HepG2 (cell line): Measurements from ENCODE around the gene PPEF2. TPM values are rescaled to one million over a fixed set of nuclear protein-coding genes. Genes with fewer than 3 reads are reported as not detected.

ENCODE experiments used
- DPF2 ChIP-seq: sonication (generic); formaldehyde crosslinking; IDR thresholded peaks from 2 replicates; pipeline ENCODE4 v1.4.0; 2020; ENCODE audit warnings: mild to moderate bottlenecking, low read depth, missing genetic modification reagents, borderline replicate concordance
- ELF1 ChIP-seq: sonication (generic); formaldehyde crosslinking; IDR thresholded peaks from 2 replicates; pipeline ENCODE4 v1.4.0; 2020; ENCODE audit warnings: missing genetic modification reagents
- GATAD1 ChIP-seq: IDR thresholded peaks from 2 replicates; pipeline ENCODE4 v1.6.1; 2016; ENCODE audit warnings: missing genetic modification reagents, missing compliant biosample characterization
- GATAD2A ChIP-seq: IDR thresholded peaks from 2 replicates; pipeline ENCODE4 v1.6.1; 2016
- HDAC2 ChIP-seq: sonication (generic); formaldehyde crosslinking; IDR thresholded peaks from 2 replicates; pipeline ENCODE4 v1.4.0; 2020; ENCODE audit warnings: missing genetic modification reagents
- KAT7 ChIP-seq: IDR thresholded peaks from 2 replicates; pipeline ENCODE4 v1.6.1; 2018; ENCODE audit warnings: borderline replicate concordance, missing compliant biosample characterization
- MED1 ChIP-seq: sonication (generic); formaldehyde crosslinking; IDR thresholded peaks from 2 replicates; pipeline ENCODE4 v1.4.0; 2020; ENCODE audit warnings: missing genetic modification reagents
- NR2C2 ChIP-seq: sonication (generic); formaldehyde crosslinking; IDR thresholded peaks from 2 replicates; pipeline ENCODE4 v1.4.0; 2020; ENCODE audit warnings: missing genetic modification reagents, mild to moderate bottlenecking, moderate library complexity, borderline replicate concordance
- POLR2AphosphoS5 ChIP-seq: IDR thresholded peaks from 2 replicates; pipeline ENCODE4 v1.6.1; 2012; ENCODE audit warnings: low read depth, low read length
- RBM39 ChIP-seq: fragments of 200-400 bp; formaldehyde crosslinking; IDR thresholded peaks from one replicate; pipeline ENCODE4 v1.6.1; 2018; ENCODE audit warnings: antibody characterized with exemption, mild to moderate bottlenecking, low read depth, low read length; ENCODE audit not compliant: poor library complexity, severe bottlenecking
- RFX3 ChIP-seq: IDR thresholded peaks from 2 replicates; pipeline ENCODE4 v1.6.1; 2016; ENCODE audit warnings: missing biosample characterization, missing genetic modification reagents
- SRY ChIP-seq: sonication (generic); formaldehyde crosslinking; IDR thresholded peaks from 2 replicates; pipeline ENCODE4 v1.8.0; 2022; ENCODE audit warnings: mild to moderate bottlenecking, missing genetic modification reagents
- SSRP1 ChIP-seq: IDR thresholded peaks from 2 replicates; pipeline ENCODE4 v1.6.1; 2016; ENCODE audit warnings: control low read depth
- ZNF264 ChIP-seq: sonication (generic); formaldehyde crosslinking; IDR thresholded peaks from 2 replicates; pipeline ENCODE4 v1.4.0; 2020; ENCODE audit warnings: missing genetic modification reagents
- ZNF605 ChIP-seq: sonication (generic); formaldehyde crosslinking; IDR thresholded peaks from 2 replicates; pipeline ENCODE4 v1.8.0; 2022; ENCODE audit warnings: mild to moderate bottlenecking, missing genetic modification reagents
- ZNF614 ChIP-seq: IDR thresholded peaks from 2 replicates; pipeline ENCODE4 v1.6.1; 2018; ENCODE audit warnings: missing biosample characterization, missing genetic modification reagents, inconsistent platforms, borderline replicate concordance
- ZNF749 ChIP-seq: sonication (generic); formaldehyde crosslinking; IDR thresholded peaks from 2 replicates; pipeline ENCODE4 v1.8.0; 2022; ENCODE audit warnings: mild to moderate bottlenecking, missing genetic modification reagents, moderate library complexity, borderline replicate concordance
- ZNF766 ChIP-seq: sonication (generic); formaldehyde crosslinking; IDR thresholded peaks from 2 replicates; pipeline ENCODE4 v1.5.0; 2020; ENCODE audit warnings: missing genetic modification reagents, borderline replicate concordance
- polyA plus RNA-seq, 8 experiments: library from polyadenylated mRNA; depleted of rRNA in 3 of 8; stranded (reverse) in 7 of 8; unstranded in 1 of 8; fragments of >200 nt; fragmentation: Illumina TruSeq in 4 of 8; extraction: Trizol in 4 of 8; gene quantifications; 2 replicates each; pipeline versions ENCODE4 v1.2.1 to v1.2.3, GENCODE V29; 2011 to 2016; ENCODE audit warnings: low read depth in 4 of 8, missing spikeins in 1 of 8, mixed read lengths in 1 of 8; ENCODE audit not compliant: insufficient read depth in 1 of 8
- total RNA-seq, 5 experiments: library from RNA; depleted of rRNA; stranded (reverse); fragments of >200 nt; fragmentation: Illumina TruSeq; extraction: Trizol; gene quantifications; 2 replicates each; pipeline ENCODE4 v1.2.3, GENCODE V29; 2016; ENCODE audit warnings: low read depth in 1 of 5
- TF ChIP-seq, protein P1 (sequence below): sonication (generic); formaldehyde crosslinking; IDR thresholded peaks from 2 replicates; pipeline ENCODE4 v1.5.1; 2020; ENCODE audit warnings: missing genetic modification reagents, mild to moderate bottlenecking, borderline replicate concordance
- TF ChIP-seq, protein P2 (sequence below): sonication (generic); formaldehyde crosslinking; IDR thresholded peaks from 2 replicates; pipeline ENCODE4 v1.8.0; 2022; ENCODE audit warnings: mild to moderate bottlenecking, missing genetic modification reagents, moderate library complexity
- TF ChIP-seq, protein P3 (sequence below): sonication (generic); formaldehyde crosslinking; IDR thresholded peaks from 2 replicates; pipeline ENCODE4 v1.4.0; 2020; ENCODE audit warnings: missing genetic modification reagents
- TF ChIP-seq, protein P4 (sequence below): IDR thresholded peaks from 2 replicates; pipeline ENCODE4 v1.6.1; 2012; ENCODE audit warnings: inconsistent platforms
- TF ChIP-seq, protein P5 (sequence below): sonication (generic); formaldehyde crosslinking; IDR thresholded peaks from 2 replicates; pipeline ENCODE4 v1.4.0; 2020; ENCODE audit warnings: missing genetic modification reagents

PPEF2 gene
- total and polyA plus RNA-seq, 2 of the 13 experiments (the other 11 are each of a cell fraction or from before 2014, with no cell fraction given), result 0.01 TPM; not detected in 1

DNA sequence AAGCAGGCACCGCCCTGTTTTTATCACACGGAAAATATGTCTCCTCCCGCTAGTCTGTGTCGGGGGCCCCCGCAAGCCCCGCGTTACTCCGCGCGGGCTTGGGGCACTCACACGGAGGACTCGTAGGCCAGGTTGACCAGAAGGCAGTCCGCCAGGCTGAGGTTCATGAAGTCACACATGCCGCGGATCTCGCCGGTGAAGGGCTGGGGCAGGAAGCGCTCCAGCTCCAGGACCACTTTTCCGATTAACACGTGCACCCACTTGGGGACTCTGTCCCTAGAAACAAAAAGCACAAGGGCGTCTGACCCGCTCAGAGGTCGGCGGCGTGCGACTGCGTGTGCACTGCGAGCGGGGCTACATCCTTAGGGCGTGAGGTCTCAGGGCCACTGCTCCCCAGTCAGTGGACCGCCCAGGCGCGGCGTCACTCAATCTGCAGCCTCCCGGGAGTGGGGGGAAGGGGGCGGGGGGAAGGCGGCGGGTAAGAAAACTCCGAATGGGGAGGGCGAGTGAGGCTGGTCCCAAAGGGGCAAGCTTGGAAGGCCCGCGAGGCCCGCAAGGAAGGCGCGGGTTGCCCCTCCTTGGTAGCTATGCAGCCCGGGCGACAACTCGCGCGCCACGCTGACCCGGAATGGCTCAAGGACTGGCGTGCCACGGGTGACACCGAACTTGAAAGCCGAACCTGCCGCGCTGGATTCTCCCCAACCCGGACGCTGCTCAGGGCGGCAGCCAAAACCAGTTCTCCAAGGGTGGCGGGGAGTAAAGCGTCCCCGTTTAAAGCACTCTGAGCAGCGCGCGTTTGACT is 37.8 kb upstream of the PPEF2 start (continued):
- TF ChIP-seq, protein P1, sequence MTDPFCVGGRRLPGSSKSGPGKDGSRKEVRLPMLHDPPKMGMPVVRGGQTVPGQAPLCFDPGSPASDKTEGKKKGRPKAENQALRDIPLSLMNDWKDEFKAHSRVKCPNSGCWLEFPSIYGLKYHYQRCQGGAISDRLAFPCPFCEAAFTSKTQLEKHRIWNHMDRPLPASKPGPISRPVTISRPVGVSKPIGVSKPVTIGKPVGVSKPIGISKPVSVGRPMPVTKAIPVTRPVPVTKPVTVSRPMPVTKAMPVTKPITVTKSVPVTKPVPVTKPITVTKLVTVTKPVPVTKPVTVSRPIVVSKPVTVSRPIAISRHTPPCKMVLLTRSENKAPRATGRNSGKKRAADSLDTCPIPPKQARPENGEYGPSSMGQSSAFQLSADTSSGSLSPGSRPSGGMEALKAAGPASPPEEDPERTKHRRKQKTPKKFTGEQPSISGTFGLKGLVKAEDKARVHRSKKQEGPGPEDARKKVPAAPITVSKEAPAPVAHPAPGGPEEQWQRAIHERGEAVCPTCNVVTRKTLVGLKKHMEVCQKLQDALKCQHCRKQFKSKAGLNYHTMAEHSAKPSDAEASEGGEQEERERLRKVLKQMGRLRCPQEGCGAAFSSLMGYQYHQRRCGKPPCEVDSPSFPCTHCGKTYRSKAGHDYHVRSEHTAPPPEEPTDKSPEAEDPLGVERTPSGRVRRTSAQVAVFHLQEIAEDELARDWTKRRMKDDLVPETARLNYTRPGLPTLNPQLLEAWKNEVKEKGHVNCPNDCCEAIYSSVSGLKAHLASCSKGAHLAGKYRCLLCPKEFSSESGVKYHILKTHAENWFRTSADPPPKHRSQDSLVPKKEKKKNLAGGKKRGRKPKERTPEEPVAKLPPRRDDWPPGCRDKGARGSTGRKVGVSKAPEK, result no peak
- TF ChIP-seq RBM39 (peak; percentile 8), POLR2AphosphoS5 (peak; percentile 46; the same call in 1 of the 2 replicates), MED1 (CRISPR knock-in tag) (peak; percentile 22; the same call in 1 of the 2 replicates), HDAC2 (CRISPR knock-in tag) (no peak), ZNF264 (CRISPR knock-in tag) (peak; percentile 20; the same call in 1 of the 2 replicates), ELF1 (CRISPR knock-in tag) (0 out of 2 replicates have a peak, but pooled peaks have one; percentile 17), GATAD1 (CRISPR knock-in tag) (0 out of 2 replicates have a peak, but pooled peaks have one; percentile 30), NR2C2 (peak; percentile 54; the same call in 1 of the 2 replicates), KAT7 (CRISPR knock-in tag) (0 out of 2 replicates have a peak, but pooled peaks have one; percentile 18), SSRP1 (CRISPR knock-in tag) (no peak), RFX3 (CRISPR knock-in tag) (no peak), ZNF614 (CRISPR knock-in tag) (0 out of 2 replicates have a peak, but pooled peaks have one; percentile 17), ZNF749 (CRISPR knock-in tag) (no peak), DPF2 (CRISPR knock-in tag) (no peak), GATAD2A (CRISPR knock-in tag) (0 out of 2 replicates have a peak, but pooled peaks have one; percentile 15), SRY (CRISPR knock-in tag) (0 out of 2 replicates have a peak, but pooled peaks have one; percentile 65), ZNF605 (CRISPR knock-in tag) (no peak), ZNF766 (CRISPR knock-in tag) (no peak)
- TF ChIP-seq, protein P2, sequence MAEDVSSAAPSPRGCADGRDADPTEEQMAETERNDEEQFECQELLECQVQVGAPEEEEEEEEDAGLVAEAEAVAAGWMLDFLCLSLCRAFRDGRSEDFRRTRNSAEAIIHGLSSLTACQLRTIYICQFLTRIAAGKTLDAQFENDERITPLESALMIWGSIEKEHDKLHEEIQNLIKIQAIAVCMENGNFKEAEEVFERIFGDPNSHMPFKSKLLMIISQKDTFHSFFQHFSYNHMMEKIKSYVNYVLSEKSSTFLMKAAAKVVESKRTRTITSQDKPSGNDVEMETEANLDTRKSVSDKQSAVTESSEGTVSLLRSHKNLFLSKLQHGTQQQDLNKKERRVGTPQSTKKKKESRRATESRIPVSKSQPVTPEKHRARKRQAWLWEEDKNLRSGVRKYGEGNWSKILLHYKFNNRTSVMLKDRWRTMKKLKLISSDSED, result no peak
- TF ChIP-seq, protein P3, sequence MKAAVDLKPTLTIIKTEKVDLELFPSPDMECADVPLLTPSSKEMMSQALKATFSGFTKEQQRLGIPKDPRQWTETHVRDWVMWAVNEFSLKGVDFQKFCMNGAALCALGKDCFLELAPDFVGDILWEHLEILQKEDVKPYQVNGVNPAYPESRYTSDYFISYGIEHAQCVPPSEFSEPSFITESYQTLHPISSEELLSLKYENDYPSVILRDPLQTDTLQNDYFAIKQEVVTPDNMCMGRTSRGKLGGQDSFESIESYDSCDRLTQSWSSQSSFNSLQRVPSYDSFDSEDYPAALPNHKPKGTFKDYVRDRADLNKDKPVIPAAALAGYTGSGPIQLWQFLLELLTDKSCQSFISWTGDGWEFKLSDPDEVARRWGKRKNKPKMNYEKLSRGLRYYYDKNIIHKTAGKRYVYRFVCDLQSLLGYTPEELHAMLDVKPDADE, result no peak
- TF ChIP-seq, protein P4, sequence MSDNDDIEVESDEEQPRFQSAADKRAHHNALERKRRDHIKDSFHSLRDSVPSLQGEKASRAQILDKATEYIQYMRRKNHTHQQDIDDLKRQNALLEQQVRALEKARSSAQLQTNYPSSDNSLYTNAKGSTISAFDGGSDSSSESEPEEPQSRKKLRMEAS, result peak; percentile 75
- TF ChIP-seq, protein P5, sequence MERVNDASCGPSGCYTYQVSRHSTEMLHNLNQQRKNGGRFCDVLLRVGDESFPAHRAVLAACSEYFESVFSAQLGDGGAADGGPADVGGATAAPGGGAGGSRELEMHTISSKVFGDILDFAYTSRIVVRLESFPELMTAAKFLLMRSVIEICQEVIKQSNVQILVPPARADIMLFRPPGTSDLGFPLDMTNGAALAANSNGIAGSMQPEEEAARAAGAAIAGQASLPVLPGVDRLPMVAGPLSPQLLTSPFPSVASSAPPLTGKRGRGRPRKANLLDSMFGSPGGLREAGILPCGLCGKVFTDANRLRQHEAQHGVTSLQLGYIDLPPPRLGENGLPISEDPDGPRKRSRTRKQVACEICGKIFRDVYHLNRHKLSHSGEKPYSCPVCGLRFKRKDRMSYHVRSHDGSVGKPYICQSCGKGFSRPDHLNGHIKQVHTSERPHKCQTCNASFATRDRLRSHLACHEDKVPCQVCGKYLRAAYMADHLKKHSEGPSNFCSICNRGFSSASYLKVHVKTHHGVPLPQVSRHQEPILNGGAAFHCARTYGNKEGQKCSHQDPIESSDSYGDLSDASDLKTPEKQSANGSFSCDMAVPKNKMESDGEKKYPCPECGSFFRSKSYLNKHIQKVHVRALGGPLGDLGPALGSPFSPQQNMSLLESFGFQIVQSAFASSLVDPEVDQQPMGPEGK (CRISPR knock-in tag), result peak; percentile 29
